GM12801 (cell line): ENCODE data around the gene SOCS1.

ENCODE experiments used
- CTCF ChIP-seq: IDR thresholded peaks from one replicate; pipeline ENCODE4 v1.5.1; 2011; ENCODE audit warnings: control low read depth; ENCODE audit not compliant: insufficient read length; ENCODE audit errors: extremely low read depth

The SOCS1 gene

GRCh38 chr16:11291091-11291703 lies 35.2 kb upstream of the SOCS1 start:
- TF ChIP-seq CTCF: no peak

- no peak for TF ChIP-seq CTCF
Measured at GRCh38 chr16:11290102-11290893, 34.3 kb upstream of the SOCS1 start.

GRCh38 chr16:11289202-11289601 lies 33.2 kb upstream of the SOCS1 start:
- no peak for TF ChIP-seq CTCF

- TF ChIP-seq CTCF: no peak
Measured at GRCh38 chr16:11285842-11286241, 29.8 kb upstream of the SOCS1 start.

- TF ChIP-seq CTCF: no peak
Measured at GRCh38 chr16:11283820-11284248, 27.8 kb upstream of the SOCS1 start.

GRCh38 chr16:11280616-11281522 lies 24.9 kb upstream of the SOCS1 start, which contains the start of gene PRM1:
TSS of gene PRM1 (minus strand) at chr16:11281330. CDS start at chr16:11281238, 92 bp downstream.
- TF ChIP-seq CTCF: no peak
